CD4-positive, CD25-positive, alpha-beta regulatory T cell (primary cell): ENCODE results near the gene SOX6. TPM values are rescaled to one million over a fixed set of nuclear protein-coding genes. Genes with fewer than 3 reads are reported as not detected.

Experiments
- ATAC-seq, 2 donors: fragments of 150-1000 bp; cut with Tn5 transposase; one replicate each; pipeline ENCODE4 v1.10.0; 2021; ENCODE audit warnings: low read depth in 2 of 2, moderate number of reproducible peaks in 2 of 2, moderate library complexity in 1 of 2
- DNase-seq, 3 donors: peaks; one replicate each; pipeline versions ENCODE4 v3.0.0 to v3.0.0-alpha.2; 2012 to 2022; ENCODE audit warnings: mixed read lengths in 1 of 3
- H3K27ac ChIP-seq: one replicate; pipeline ENCODE4 v1.7.0; 2013; ENCODE audit warnings: mild to moderate bottlenecking, low read length; ENCODE audit not compliant: insufficient read depth, poor library complexity, severe bottlenecking
- H3K27me3 ChIP-seq: one replicate; pipeline ENCODE4 v1.7.0; 2013; ENCODE audit warnings: low read length; ENCODE audit not compliant: control insufficient read depth, insufficient read depth
- H3K36me3 ChIP-seq: one replicate; pipeline ENCODE4 v1.7.0; 2013; ENCODE audit warnings: mild to moderate bottlenecking, low read length, moderate library complexity; ENCODE audit not compliant: control insufficient read depth, insufficient read depth
- H3K4me1 ChIP-seq: 2 replicates; pipeline ENCODE4 v1.7.0; 2013; ENCODE audit warnings: mild to moderate bottlenecking, low read length; ENCODE audit not compliant: insufficient read depth, control insufficient read depth, poor library complexity, severe bottlenecking
- H3K4me3 ChIP-seq: one replicate; pipeline ENCODE4 v1.7.0; 2013; ENCODE audit warnings: low read depth, mild to moderate bottlenecking, low read length, moderate library complexity
- H3K9me3 ChIP-seq, 2 experiments: 1 replicate in 1 of 2; 2 replicates in 1 of 2; pipeline ENCODE4 v1.7.0; 2013; ENCODE audit warnings: low read length in 2 of 2, mild to moderate bottlenecking in 1 of 2, moderate library complexity in 1 of 2; ENCODE audit not compliant: control insufficient read depth in 2 of 2
- H3K27ac Mint-ChIP-seq, 3 donors: one replicate each; pipeline ENCODE4 v1.8.0; 2020 to 2022; ENCODE audit warnings: mild to moderate bottlenecking in 3 of 3, mixed read lengths in 3 of 3, moderate library complexity in 2 of 3
- H3K27me3 Mint-ChIP-seq: one replicate; pipeline ENCODE4 v1.8.0; 2022; ENCODE audit warnings: mild to moderate bottlenecking, mixed read lengths
- H3K36me3 Mint-ChIP-seq: one replicate; pipeline ENCODE4 v1.8.0; 2020; ENCODE audit warnings: mixed read lengths
- H3K4me1 Mint-ChIP-seq, 4 donors: one replicate each; pipeline ENCODE4 v1.8.0; 2020 to 2022; ENCODE audit warnings: mixed read lengths in 4 of 4, mild to moderate bottlenecking in 1 of 4
- H3K4me3 Mint-ChIP-seq, 4 donors: one replicate each; pipeline ENCODE4 v1.8.0; 2020 to 2022; ENCODE audit warnings: mild to moderate bottlenecking in 4 of 4, mixed read lengths in 4 of 4, moderate library complexity in 3 of 4
- H3K9me3 Mint-ChIP-seq, 7 donors: one replicate each; pipeline ENCODE4 v1.8.0; 2020 to 2022; ENCODE audit warnings: mixed read lengths in 7 of 7, mild to moderate bottlenecking in 3 of 7, moderate library complexity in 2 of 7
- polyA plus RNA-seq, 4 donors: library from polyadenylated mRNA; unstranded; fragments of 300-500 nt; fragmentation: Illumina TruSeq; gene quantifications; one replicate each; pipeline ENCODE4 v1.2.3, GENCODE V29; 2021
- total RNA-seq: library from RNA; stranded (reverse); gene quantifications from one replicate; pipeline ENCODE4 v1.2.3, GENCODE V29; 2022

Gene SOX6
- total and polyA plus RNA-seq, 5 donors from 2014 or later, result 0.05 TPM; not detected in 4

DNA sequence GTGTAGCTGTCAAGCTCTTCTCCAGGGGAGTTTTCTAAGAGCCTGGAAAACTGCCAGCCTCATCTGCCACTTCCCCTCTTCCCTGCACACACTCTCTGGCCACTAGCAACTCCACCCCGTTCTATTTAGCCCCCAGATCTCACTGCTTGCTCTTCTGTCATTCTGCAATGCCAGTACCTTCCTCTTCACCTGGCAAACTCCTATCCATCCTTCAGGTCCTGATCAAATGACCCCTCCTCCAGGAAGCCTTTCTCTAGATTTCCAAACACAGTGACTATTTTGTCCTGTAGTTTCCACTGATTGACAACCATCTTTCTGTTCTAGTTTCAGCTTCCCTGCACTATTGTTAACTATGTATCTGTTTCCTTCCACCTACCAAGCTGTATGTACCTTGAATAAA, 437.7 kb downstream of the SOX6 start:
- Histone ChIP-seq H3K27me3 (no peaks in the 10 kb centered on the region), H3K4me1 (no peaks in the 10 kb centered on the region), H3K4me3 (no peak overlapping the region), H3K9me3 (no peaks in the 10 kb centered on the region), H3K36me3 (no peaks in the 10 kb centered on the region), H3K27ac (no peak overlapping the region)
- Mint-ChIP-seq H3K9me3 (peaks cover 0 to 4% (median 0%) of the 10 kb centered on the region in 7 donors), H3K4me3 (no peak overlapping the region), H3K4me1 (no peaks in the 10 kb centered on the region), H3K36me3 (no peaks in the 10 kb centered on the region), H3K27ac (no peak overlapping the region), H3K27me3 (no peaks in the 10 kb centered on the region)
- no peak for DNase-seq
- no peak for ATAC-seq

DNA sequence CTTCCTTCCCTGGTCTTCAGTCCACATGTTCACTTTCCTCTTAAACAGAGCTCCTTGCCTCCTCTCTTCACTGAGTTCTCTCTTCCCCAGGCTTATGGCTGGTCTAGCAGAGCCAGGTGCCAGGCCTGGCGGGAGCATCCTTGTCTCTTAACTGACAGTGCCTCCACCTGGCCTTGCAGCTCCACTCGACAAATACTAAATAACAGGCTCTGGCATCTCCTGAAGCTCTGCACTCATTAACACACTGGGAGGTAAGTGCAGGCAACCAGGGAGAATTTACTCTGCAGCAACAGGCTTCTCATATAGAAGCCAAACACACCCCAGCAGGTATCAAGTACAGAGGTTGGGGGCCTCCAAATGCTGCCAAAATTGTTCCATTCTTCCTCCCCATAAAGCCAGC, 438.1 kb downstream of the SOX6 start:
- no peak overlapping the region for H3K4me3 Mint-ChIP-seq
- Histone ChIP-seq H3K4me3 (no peak overlapping the region), H3K36me3 (no peaks in the 10 kb centered on the region), H3K27me3 (no peaks in the 10 kb centered on the region), H3K27ac (no peak overlapping the region), H3K9me3 (no peaks in the 10 kb centered on the region), H3K4me1 (no peaks in the 10 kb centered on the region)
- H3K27me3 Mint-ChIP-seq, result no peaks in the 10 kb centered on the region
- H3K9me3 Mint-ChIP-seq, result peaks cover 0 to 4% (median 0%) of the 10 kb centered on the region in 7 donors
- no peaks in the 10 kb centered on the region for H3K36me3 Mint-ChIP-seq
- no peaks in the 10 kb centered on the region for H3K4me1 Mint-ChIP-seq
- DNase-seq (no peak), ATAC-seq (no peak)
- no peak overlapping the region for H3K27ac Mint-ChIP-seq
